Liver (tissue), 9 donors: ENCODE results near the gene FAM184B. TPM values are rescaled to one million over a fixed set of nuclear protein-coding genes. Genes with fewer than 3 reads are reported as not detected.

Source experiments
- DNase-seq: peaks from one replicate; pipeline ENCODE4 v3.0.0-alpha.2; 2017; ENCODE audit warnings: low spot score
- H3K27ac ChIP-seq, 2 donors: one replicate each; pipeline ENCODE4 v1.7.0; 2013; ENCODE audit warnings: inconsistent platforms in 2 of 2, low read length in 2 of 2, control low read depth in 1 of 2, low read depth in 1 of 2, mild to moderate bottlenecking in 1 of 2
- H3K27me3 ChIP-seq, 4 donors: one replicate each; pipeline versions ENCODE4 v1.6.1 to v1.7.0; 2013; ENCODE audit warnings: low read length in 3 of 4, inconsistent platforms in 1 of 4, mild to moderate bottlenecking in 1 of 4, moderate library complexity in 1 of 4; ENCODE audit not compliant: control insufficient read depth in 4 of 4, insufficient read depth in 4 of 4
- H3K36me3 ChIP-seq, 4 donors: one replicate each; pipeline versions ENCODE4 v1.6.1 to v1.7.0; 2013; ENCODE audit warnings: low read length in 3 of 4, mild to moderate bottlenecking in 3 of 4, low read depth in 1 of 4, moderate library complexity in 1 of 4; ENCODE audit not compliant: control insufficient read depth in 4 of 4, insufficient read depth in 3 of 4
- H3K4me1 ChIP-seq, 4 donors: one replicate each; pipeline versions ENCODE4 v1.6.1 to v1.7.0; 2013; ENCODE audit warnings: low read length in 3 of 4, mild to moderate bottlenecking in 3 of 4, moderate library complexity in 1 of 4; ENCODE audit not compliant: control insufficient read depth in 4 of 4, insufficient read depth in 4 of 4
- H3K4me3 ChIP-seq, 3 donors: one replicate each; pipeline versions ENCODE4 v1.6.1 to v1.7.0; 2013; ENCODE audit warnings: low read length in 3 of 3, control low read depth in 1 of 3, low read depth in 1 of 3, mild to moderate bottlenecking in 1 of 3
- H3K9ac ChIP-seq, 2 donors: one replicate each; pipeline ENCODE4 v1.7.0; 2013; ENCODE audit warnings: low read length in 2 of 2, mild to moderate bottlenecking in 2 of 2, moderate library complexity in 2 of 2, control low read depth in 1 of 2, low read depth in 1 of 2
- H3K9me3 ChIP-seq, 4 donors: one replicate each; pipeline versions ENCODE4 v1.6.1 to v1.7.0; 2013; ENCODE audit warnings: low read length in 3 of 4; ENCODE audit not compliant: control insufficient read depth in 4 of 4
- ATF3 ChIP-seq: IDR thresholded peaks from 2 replicates; pipeline ENCODE4 v1.6.1; 2016; ENCODE audit warnings: antibody characterized with exemption
- CTCF ChIP-seq: fragments of 150-350 bp; IDR thresholded peaks from 2 replicates; pipeline ENCODE4 v1.5.1; 2017; ENCODE audit warnings: improper control_type of control experiment, low read depth, low read length; ENCODE audit not compliant: missing input control
- EGR1 ChIP-seq, 2 donors: IDR thresholded peaks; 2 replicates each; pipeline ENCODE4 v1.6.1; 2016 to 2018; ENCODE audit warnings: antibody characterized with exemption in 2 of 2, low read depth in 2 of 2
- FOXA2 ChIP-seq: IDR thresholded peaks from 2 replicates; pipeline ENCODE4 v1.6.1; 2016; ENCODE audit warnings: antibody characterized with exemption
- GABPA ChIP-seq, 2 donors: IDR thresholded peaks in 1 of 2; conservative IDR thresholded peaks in 1 of 2; 2 replicates each; pipeline ENCODE4 v1.6.1; 2016; ENCODE audit warnings: antibody characterized with exemption in 2 of 2, mild to moderate bottlenecking in 1 of 2, moderate library complexity in 1 of 2
- HNF4A ChIP-seq, 2 donors: conservative IDR thresholded peaks; 2 replicates each; pipeline ENCODE4 v1.6.1; 2016; ENCODE audit warnings: antibody characterized with exemption in 2 of 2, mild to moderate bottlenecking in 2 of 2
- JUND ChIP-seq, 2 donors: IDR thresholded peaks; 2 replicates each; pipeline ENCODE4 v1.6.1; 2016; ENCODE audit warnings: antibody characterized with exemption in 2 of 2
- MAX ChIP-seq: IDR thresholded peaks from 2 replicates; pipeline ENCODE4 v1.6.1; 2016; ENCODE audit warnings: antibody characterized with exemption
- NR2F2 ChIP-seq: IDR thresholded peaks from 2 replicates; pipeline ENCODE4 v1.6.1; 2016; ENCODE audit warnings: antibody characterized with exemption
- RAD21 ChIP-seq, 2 donors: IDR thresholded peaks; 2 replicates each; pipeline ENCODE4 v1.6.1; 2016; ENCODE audit warnings: antibody characterized with exemption in 2 of 2, mild to moderate bottlenecking in 2 of 2
- REST ChIP-seq: IDR thresholded peaks from 2 replicates; pipeline ENCODE4 v1.6.1; 2016; ENCODE audit warnings: antibody characterized with exemption, mild to moderate bottlenecking
- RXRA ChIP-seq, 2 donors: IDR thresholded peaks; 2 replicates each; pipeline ENCODE4 v1.6.1; 2017 to 2018; ENCODE audit warnings: antibody characterized with exemption in 2 of 2, mild to moderate bottlenecking in 1 of 2
- SP1 ChIP-seq: IDR thresholded peaks from 2 replicates; pipeline ENCODE4 v1.6.1; 2018; ENCODE audit warnings: antibody characterized with exemption, mild to moderate bottlenecking
- TAF1 ChIP-seq: conservative IDR thresholded peaks from 2 replicates; pipeline ENCODE4 v1.6.1; 2016; ENCODE audit warnings: antibody characterized with exemption, mild to moderate bottlenecking
- YY1 ChIP-seq: IDR thresholded peaks from 2 replicates; pipeline ENCODE4 v1.6.1; 2016; ENCODE audit warnings: antibody characterized with exemption, mild to moderate bottlenecking
- ZBTB33 ChIP-seq: IDR thresholded peaks from 2 replicates; pipeline ENCODE4 v1.6.1; 2016; ENCODE audit warnings: antibody characterized with exemption
- WGBS: extraction: QIAGEN DNeasy Blood & Tissue Kit; methylation state at CpG from one replicate; pipeline ENCODE4 v1.1.7; 2013; 5-methylcytosine and 5-hydroxymethylcytosine counted together
- polyA plus RNA-seq, 2 donors: library from polyadenylated mRNA; stranded (reverse) in 1 of 2; unstranded in 1 of 2; fragments of 200-250 nt in 1 of 2; fragments of >200 nt in 1 of 2; fragmentation: Nextera tagmentation in 1 of 2; extraction: Ambion mirVana in 1 of 2; gene quantifications; one replicate each; pipeline versions ENCODE4 v1.2.1 to v1.2.3, GENCODE V29; 2013 to 2015
- total RNA-seq, 2 donors: library from RNA; depleted of rRNA; stranded (reverse); fragments of >200 nt; gene quantifications; one replicate each; pipeline ENCODE4 v1.2.3, GENCODE V29; 2014
- donor health status: healthy.
- donor health status: healthy.
- donor health status: healthy.
- donor health status: healthy.
- donor health status: healthy.

FAM184B gene
- total and polyA plus RNA-seq, 4 donors = 0.01 TPM; not detected in 3

- TF ChIP-seq REST (no peak), FOXA2 (no peak), ATF3 (no peak), YY1 (no peak), MAX (no peak), HNF4A (conservative IDR thresholded peaks at IDR 0.05) (no peak)
These were observed 15.7 kb downstream of the FAM184B start (continued) for GRCh38 chr4:17765514-17766286.

- no peak for DNase-seq
- Histone ChIP-seq H3K36me3 (no peaks in the 10 kb centered on the region), H3K9ac (no peak overlapping the region), H3K4me3 (no peak overlapping the region), H3K27me3 (peaks cover 0 to 3% (median under 1%) of the 10 kb centered on the region in 4 donors), H3K9me3 (peaks cover 0 to 7% (median 0%) of the 10 kb centered on the region in 4 donors), H3K4me1 (no peaks in the 10 kb centered on the region), H3K27ac (no peak overlapping the region)
- WGBS = 60% methylated on average over 5 of the region's 5 CpGs
- TF ChIP-seq GABPA (IDR thresholded peaks at IDR 0.05 in 1 of 2, conservative IDR thresholded peaks at IDR 0.05 in 1 of 2) (no peak), SP1 (no peak), NR2F2 (no peak), MAX (no peak), ATF3 (no peak), FOXA2 (no peak), CTCF (no peak), RXRA (IDR thresholded peaks at IDR 0.05) (no peak), EGR1 (IDR thresholded peaks at IDR 0.05; ENCODE audit: low read depth in 2 of 2) (no peak), HNF4A (conservative IDR thresholded peaks at IDR 0.05) (no peak), TAF1 (no peak), JUND (IDR thresholded peaks at IDR 0.05) (no peak), REST (no peak), RAD21 (IDR thresholded peaks at IDR 0.05) (no peak), ZBTB33 (no peak), YY1 (no peak)
These were observed 17.5 kb downstream of the FAM184B start for GRCh38 chr4:17763931-17764330.
